Peyer's patch (tissue), 4 donors: ENCODE data around the gene PLLP.

Experiments used
- POLR2A ChIP-seq, 2 donors: fragments of 450-650 bp; IDR thresholded peaks; one replicate each; pipeline ENCODE4 v1.5.1; 2017; ENCODE audit warnings: antibody characterized with exemption in 2 of 2, mild to moderate bottlenecking in 2 of 2, moderate library complexity in 2 of 2
- TF ChIP-seq, protein P1 (sequence below), 6 experiments: fragments of 450-650 bp in 4 of 6; fragments of 200-600 bp in 2 of 6; sonication (generic) in 1 of 6; IDR thresholded peaks; one replicate each; pipeline ENCODE4 v1.5.1; 2017 to 2019; ENCODE audit warnings: antibody characterized with exemption in 6 of 6, mild to moderate bottlenecking in 3 of 6, moderate library complexity in 1 of 6

DNA sequence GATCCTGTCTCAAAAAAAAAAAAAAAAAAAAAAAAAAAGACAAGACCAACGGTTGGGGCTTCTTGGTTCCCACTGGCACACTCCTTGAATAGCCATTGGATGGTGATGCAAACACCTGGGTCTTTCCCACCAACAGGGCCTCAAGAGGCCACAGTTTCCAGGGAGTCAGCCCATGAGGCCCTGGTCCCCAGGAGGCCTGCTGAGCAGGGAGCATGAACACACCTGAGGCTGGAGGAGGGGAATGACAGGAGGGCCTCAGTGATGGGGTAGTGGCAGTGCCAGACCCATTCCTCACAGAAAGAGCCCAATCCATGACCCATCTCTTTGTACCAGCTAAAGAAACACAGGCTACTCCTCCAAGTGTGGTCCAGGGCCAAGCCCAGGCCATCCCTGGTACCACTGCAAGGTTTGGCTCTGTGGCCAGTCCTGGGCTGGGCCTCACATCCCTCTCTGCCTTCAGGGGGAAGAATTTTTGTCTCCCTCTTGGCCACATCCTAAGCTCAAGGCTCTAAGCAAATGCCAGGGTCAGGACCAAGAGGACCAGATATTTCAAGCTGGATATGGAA lies 25.5 kb downstream of the PLLP start:
- TF ChIP-seq, protein P1, sequence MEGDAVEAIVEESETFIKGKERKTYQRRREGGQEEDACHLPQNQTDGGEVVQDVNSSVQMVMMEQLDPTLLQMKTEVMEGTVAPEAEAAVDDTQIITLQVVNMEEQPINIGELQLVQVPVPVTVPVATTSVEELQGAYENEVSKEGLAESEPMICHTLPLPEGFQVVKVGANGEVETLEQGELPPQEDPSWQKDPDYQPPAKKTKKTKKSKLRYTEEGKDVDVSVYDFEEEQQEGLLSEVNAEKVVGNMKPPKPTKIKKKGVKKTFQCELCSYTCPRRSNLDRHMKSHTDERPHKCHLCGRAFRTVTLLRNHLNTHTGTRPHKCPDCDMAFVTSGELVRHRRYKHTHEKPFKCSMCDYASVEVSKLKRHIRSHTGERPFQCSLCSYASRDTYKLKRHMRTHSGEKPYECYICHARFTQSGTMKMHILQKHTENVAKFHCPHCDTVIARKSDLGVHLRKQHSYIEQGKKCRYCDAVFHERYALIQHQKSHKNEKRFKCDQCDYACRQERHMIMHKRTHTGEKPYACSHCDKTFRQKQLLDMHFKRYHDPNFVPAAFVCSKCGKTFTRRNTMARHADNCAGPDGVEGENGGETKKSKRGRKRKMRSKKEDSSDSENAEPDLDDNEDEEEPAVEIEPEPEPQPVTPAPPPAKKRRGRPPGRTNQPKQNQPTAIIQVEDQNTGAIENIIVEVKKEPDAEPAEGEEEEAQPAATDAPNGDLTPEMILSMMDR (IDR thresholded peaks at IDR 0.05): no peak
- no peak for TF ChIP-seq POLR2A (IDR thresholded peaks at IDR 0.05)
